Stimulated activated CD8-positive, alpha-beta memory T cell treated with anti-CD3 and anti-CD28 coated beads, Interleukin-4, amount 100 ng/mL, for 24 hours (primary cell): ENCODE results near the gene CNGB1.
"Not testable (repeated sequence)": the region's sequence is repeated elsewhere in the genome, so short reads cannot be mapped to it uniquely, and the experiment has no call there.

Experiments
- DNase-seq: peaks from one replicate; pipeline ENCODE4 v3.0.0-alpha.2; 2020; ENCODE audit warnings: low read depth

CNGB1 gene

GRCh38 chr16:57886427-57886826, 84.5 kb downstream of the CNGB1 start:
- no peak for DNase-seq

GRCh38 chr16:57884655-57885133, 86.2 kb downstream of the CNGB1 start:
- no peak for DNase-seq

GRCh38 chr16:57883953-57884654, 86.8 kb downstream of the CNGB1 start:
- DNase-seq = no peak

GRCh38 chr16:57883480-57883879, 87.4 kb downstream of the CNGB1 start:
- DNase-seq = no peak

- DNase-seq = no peak
Observed at GRCh38 chr16:57882792-57883191, 88.1 kb downstream of the CNGB1 start.

GRCh38 chr16:57882206-57882605, 88.7 kb downstream of the CNGB1 start:
- no peak for DNase-seq

GRCh38 chr16:57878586-57878985, 92.3 kb downstream of the CNGB1 start:
- DNase-seq = no peak

- no peak for DNase-seq
Observed at GRCh38 chr16:57876210-57876609, 94.7 kb downstream of the CNGB1 start.

GRCh38 chr16:57875347-57875746, 95.6 kb downstream of the CNGB1 start:
- DNase-seq = no peak

- no peak for DNase-seq
Observed at GRCh38 chr16:57873218-57873617, 97.7 kb downstream of the CNGB1 start.

- not testable (repeated sequence) for DNase-seq
Observed at GRCh38 chr16:57872764-57873163, 98.2 kb downstream of the CNGB1 start.

GRCh38 chr16:57871456-57871855, 99.5 kb downstream of the CNGB1 start:
- no peak for DNase-seq

GRCh38 chr16:57870753-57871454, 100.0 kb downstream of the CNGB1 start:
- DNase-seq = no peak

GRCh38 chr16:57868913-57869520, 101.9 kb downstream of the CNGB1 start:
- DNase-seq = no peak

- DNase-seq = no peak
Observed at GRCh38 chr16:57867000-57867561, 103.8 kb downstream of the CNGB1 start.

GRCh38 chr16:57866529-57866918, 104.4 kb downstream of the CNGB1 start:
- no peak for DNase-seq

- DNase-seq = no peak
Observed at GRCh38 chr16:57865746-57866528, 105.0 kb downstream of the CNGB1 start.

- DNase-seq = no peak
Observed at GRCh38 chr16:57863434-57864160, 107.3 kb downstream of the CNGB1 start.

GRCh38 chr16:57862698-57863433, 108.1 kb downstream of the CNGB1 start:
- DNase-seq = no peak

- no peak for DNase-seq
Observed at GRCh38 chr16:57859331-57859730, 111.6 kb downstream of the CNGB1 start.

- no peak for DNase-seq
Observed at GRCh38 chr16:57858635-57859034, 112.3 kb downstream of the CNGB1 start.
